ENCODE measurements around the gene TNNI3K.

DNA sequence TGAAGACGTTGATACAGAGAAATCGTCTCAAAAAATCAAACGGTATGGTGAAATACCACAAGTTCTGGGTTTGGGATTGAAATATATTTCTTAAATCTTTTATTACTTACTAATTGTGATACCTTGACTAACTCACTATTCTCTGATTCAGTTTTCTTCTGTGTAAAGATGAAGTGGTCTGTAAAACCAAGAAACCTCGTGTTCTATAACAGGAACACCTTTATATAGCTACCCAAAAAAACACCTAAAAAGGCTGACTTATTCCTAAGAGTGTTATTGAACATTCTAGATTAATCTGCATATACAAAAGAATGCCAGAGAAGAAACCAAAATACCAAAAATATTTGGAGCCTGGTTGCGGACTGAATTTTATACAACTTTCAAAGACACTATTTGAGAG lies 37.9 kb upstream of the TNNI3K start:
- TF ChIP-seq, protein P1, sequence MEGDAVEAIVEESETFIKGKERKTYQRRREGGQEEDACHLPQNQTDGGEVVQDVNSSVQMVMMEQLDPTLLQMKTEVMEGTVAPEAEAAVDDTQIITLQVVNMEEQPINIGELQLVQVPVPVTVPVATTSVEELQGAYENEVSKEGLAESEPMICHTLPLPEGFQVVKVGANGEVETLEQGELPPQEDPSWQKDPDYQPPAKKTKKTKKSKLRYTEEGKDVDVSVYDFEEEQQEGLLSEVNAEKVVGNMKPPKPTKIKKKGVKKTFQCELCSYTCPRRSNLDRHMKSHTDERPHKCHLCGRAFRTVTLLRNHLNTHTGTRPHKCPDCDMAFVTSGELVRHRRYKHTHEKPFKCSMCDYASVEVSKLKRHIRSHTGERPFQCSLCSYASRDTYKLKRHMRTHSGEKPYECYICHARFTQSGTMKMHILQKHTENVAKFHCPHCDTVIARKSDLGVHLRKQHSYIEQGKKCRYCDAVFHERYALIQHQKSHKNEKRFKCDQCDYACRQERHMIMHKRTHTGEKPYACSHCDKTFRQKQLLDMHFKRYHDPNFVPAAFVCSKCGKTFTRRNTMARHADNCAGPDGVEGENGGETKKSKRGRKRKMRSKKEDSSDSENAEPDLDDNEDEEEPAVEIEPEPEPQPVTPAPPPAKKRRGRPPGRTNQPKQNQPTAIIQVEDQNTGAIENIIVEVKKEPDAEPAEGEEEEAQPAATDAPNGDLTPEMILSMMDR (IDR thresholded peaks at IDR 0.05) = no peak
- TF ChIP-seq, protein P2, sequence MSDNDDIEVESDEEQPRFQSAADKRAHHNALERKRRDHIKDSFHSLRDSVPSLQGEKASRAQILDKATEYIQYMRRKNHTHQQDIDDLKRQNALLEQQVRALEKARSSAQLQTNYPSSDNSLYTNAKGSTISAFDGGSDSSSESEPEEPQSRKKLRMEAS (IDR thresholded peaks at IDR 0.05; ENCODE audit: low read depth) = no peak
- TF ChIP-seq GATA2 (CRISPR knock-in tag; IDR thresholded peaks at IDR 0.05) = no peak
- TF ChIP-seq POLR2AphosphoS5 (IDR thresholded peaks at IDR 0.05; ENCODE audit: low read depth, low read length) = no peak
- TF ChIP-seq FOXM1 (IDR thresholded peaks at IDR 0.05; ENCODE audit: low read depth) = no peak
- TF ChIP-seq JUND (IDR thresholded peaks at IDR 0.05) = no peak
- TF ChIP-seq SMC3 (IDR thresholded peaks at IDR 0.05; ENCODE audit: low read depth, low read length) = no peak
- no peak for TF ChIP-seq EP300 (IDR thresholded peaks at IDR 0.05; ENCODE audit: borderline replicate concordance in 1 of 2, low read depth in 1 of 2, low read length in 1 of 2)
- TF ChIP-seq TEAD4 (IDR thresholded peaks at IDR 0.05; ENCODE audit: borderline replicate concordance, insufficient read depth) = no peak

All from SK-N-SH (cell line).